Gastroesophageal sphincter (tissue), 3 donors: ENCODE results near the gene LRRFIP2.

Source experiments
- CTCF ChIP-seq, 4 experiments: fragments of 200-600 bp in 2 of 4; fragments of 450-650 bp in 2 of 4; sonication (generic) in 1 of 4; IDR thresholded peaks; one replicate each; pipeline ENCODE4 v1.5.1; 2017 to 2019; ENCODE audit warnings: antibody characterized with exemption in 4 of 4, mild to moderate bottlenecking in 2 of 4, moderate library complexity in 2 of 4
- EP300 ChIP-seq: sonication (generic); formaldehyde crosslinking; IDR thresholded peaks from one replicate; pipeline ENCODE4 v1.6.1; 2017; ENCODE audit warnings: antibody characterized with exemption, mild to moderate bottlenecking
- POLR2A ChIP-seq, 2 donors: fragments of 450-650 bp; IDR thresholded peaks; one replicate each; pipeline ENCODE4 v1.6.1; 2017; ENCODE audit warnings: antibody characterized with exemption in 2 of 2, mild to moderate bottlenecking in 2 of 2, moderate library complexity in 1 of 2
- POLR2AphosphoS5 ChIP-seq: sonication (generic); formaldehyde crosslinking; IDR thresholded peaks from one replicate; pipeline ENCODE4 v1.6.1; 2017; ENCODE audit warnings: antibody characterized with exemption

- no peak for TF ChIP-seq POLR2A (IDR thresholded peaks at IDR 0.05)
- TF ChIP-seq CTCF (IDR thresholded peaks at IDR 0.05) = no peak
- TF ChIP-seq EP300 = no peak
- no peak for TF ChIP-seq POLR2AphosphoS5
These were observed 8.4 kb upstream of the LRRFIP2 start for GRCh38 chr3:37182816-37183215.
